GM23338 (cell line): Measurements from ENCODE around the gene ITFG1. TPM values are rescaled to one million over a fixed set of nuclear protein-coding genes. Genes with fewer than 3 reads are reported as not detected.

ENCODE experiments used
- ATAC-seq: fragments of 200-7000 bp; cut with Tn5 transposase; 3 replicates; pipeline ENCODE4 v1.9.1; 2020
- DNase-seq: peaks from one replicate; pipeline ENCODE4 v3.0.0-alpha.2; 2015; ENCODE audit warnings: low spot score
- H2AFZ ChIP-seq: fragments of 200-600 bp; sonication (generic); 2 replicates; pipeline ENCODE4 v1.8.0; 2016; ENCODE audit warnings: antibody characterized with exemption, mild to moderate bottlenecking, moderate library complexity
- H3F3A ChIP-seq: fragments of 200-600 bp; sonication (generic); replicated peaks from 2 replicates; pipeline ENCODE4 v1.8.0; 2017; ENCODE audit warnings: antibody characterized with exemption, mixed run types, low read depth
- H3K27ac ChIP-seq: fragments of 200-600 bp; sonication (generic); 2 replicates; pipeline ENCODE4 v1.6.1; 2016; ENCODE audit warnings: low read depth
- H3K27me3 ChIP-seq: fragments of 200-600 bp; sonication (generic); 2 replicates; pipeline ENCODE4 v1.8.0; 2016; ENCODE audit warnings: mild to moderate bottlenecking, mixed run types, moderate library complexity; ENCODE audit not compliant: insufficient read depth
- H3K36me3 ChIP-seq: fragments of 200-600 bp; sonication (generic); 2 replicates; pipeline ENCODE4 v1.8.0; 2016; ENCODE audit warnings: mild to moderate bottlenecking; ENCODE audit not compliant: insufficient read depth
- H3K4me1 ChIP-seq: fragments of 200-600 bp; sonication (generic); 2 replicates; pipeline ENCODE4 v1.8.0; 2016; ENCODE audit warnings: mild to moderate bottlenecking, moderate library complexity; ENCODE audit not compliant: insufficient read depth
- H3K4me2 ChIP-seq: fragments of 200-600 bp; sonication (generic); 2 replicates; pipeline ENCODE4 v1.7.1; 2017; ENCODE audit warnings: mixed run types
- H3K4me3 ChIP-seq: fragments of 200-600 bp; sonication (generic); 2 replicates; pipeline ENCODE4 v1.6.1; 2016; ENCODE audit warnings: mixed run types
- H3K79me2 ChIP-seq: fragments of 200-600 bp; sonication (generic); replicated peaks from 2 replicates; pipeline ENCODE4 v1.8.0; 2017; ENCODE audit warnings: mild to moderate bottlenecking; ENCODE audit not compliant: insufficient read depth
- H3K9me2 ChIP-seq: fragments of 200-600 bp; sonication (generic); 2 replicates; pipeline ENCODE4 v1.8.0; 2017; ENCODE audit not compliant: insufficient read depth
- H4K20me1 ChIP-seq: fragments of 200-600 bp; sonication (generic); replicated peaks from 2 replicates; pipeline ENCODE4 v1.8.0; 2017; ENCODE audit warnings: mild to moderate bottlenecking; ENCODE audit not compliant: insufficient read depth
- H3K27ac Mint-ChIP-seq: 2 replicates; pipeline ENCODE4 v1.8.0; 2020; ENCODE audit warnings: inconsistent platforms, mild to moderate bottlenecking, moderate library complexity, mixed read lengths
- H3K27me3 Mint-ChIP-seq: 3 replicates; pipeline ENCODE4 v1.8.0; 2022; ENCODE audit warnings: low read depth, mild to moderate bottlenecking, moderate library complexity, mixed read lengths, inconsistent platforms; ENCODE audit not compliant: insufficient read depth, poor library complexity
- H3K36me3 Mint-ChIP-seq: 3 replicates; pipeline ENCODE4 v1.8.0; 2021; ENCODE audit warnings: low read depth, mild to moderate bottlenecking, inconsistent platforms, moderate library complexity, mixed read lengths
- H3K4me1 Mint-ChIP-seq: 3 replicates; pipeline ENCODE4 v1.8.0; 2020; ENCODE audit warnings: mild to moderate bottlenecking, inconsistent platforms, mixed read lengths
- H3K4me3 Mint-ChIP-seq: 3 replicates; pipeline ENCODE4 v1.8.0; 2021; ENCODE audit warnings: moderate library complexity, mild to moderate bottlenecking, inconsistent platforms, mixed read lengths
- H3K9me3 Mint-ChIP-seq: 3 replicates; pipeline ENCODE4 v1.8.0; 2020; ENCODE audit warnings: moderate library complexity, mild to moderate bottlenecking, inconsistent platforms, mixed read lengths
- CTCF ChIP-seq, 2 experiments: fragments of 200-600 bp in 1 of 2; sonication (generic) in 1 of 2; conservative IDR thresholded peaks; 2 replicates each; pipeline versions ENCODE4 v1.5.1 to v1.6.1; 2016 to 2017; ENCODE audit warnings: antibody characterized with exemption in 2 of 2, low read depth in 2 of 2, mild to moderate bottlenecking in 2 of 2, moderate library complexity in 1 of 2
- EZH2 ChIP-seq: fragments of 200-600 bp; sonication (generic); IDR thresholded peaks from one replicate; pipeline ENCODE4 v1.8.0; 2017; ENCODE audit warnings: antibody characterized with exemption, mild to moderate bottlenecking, low read depth; ENCODE audit not compliant: unreplicated experiment
- EZH2phosphoT487 ChIP-seq: fragments of 200-600 bp; sonication (generic); IDR thresholded peaks from one replicate; pipeline ENCODE4 v1.8.1; 2018; ENCODE audit warnings: antibody characterized with exemption; ENCODE audit not compliant: unreplicated experiment
- NANOG ChIP-seq: IDR thresholded peaks from 2 replicates; pipeline ENCODE4 v1.6.1; 2016; ENCODE audit warnings: antibody characterized with exemption, borderline replicate concordance
- REST ChIP-seq: IDR thresholded peaks from one replicate; pipeline ENCODE4 v1.6.1; 2018; ENCODE audit warnings: antibody characterized with exemption; ENCODE audit not compliant: unreplicated experiment
- STAT1 ChIP-seq: IDR thresholded peaks from one replicate; pipeline ENCODE4 v1.6.1; 2016; ENCODE audit warnings: antibody characterized with exemption; ENCODE audit not compliant: unreplicated experiment
- ZNF114 ChIP-seq: fragments of 250-450 bp; sonication (Bioruptor Pico); IDR thresholded peaks from 2 replicates; pipeline ENCODE4 v1.5.0; 2020; ENCODE audit warnings: mild to moderate bottlenecking, moderate library complexity
- ZNF331 ChIP-seq: fragments of 250-450 bp; sonication (Bioruptor Pico); IDR thresholded peaks from 2 replicates; pipeline ENCODE4 v1.5.0; 2020; ENCODE audit warnings: low read depth, mild to moderate bottlenecking, moderate library complexity
- polyA plus RNA-seq: library from polyadenylated mRNA; unstranded; fragments of >200 nt; fragmentation: Nextera tagmentation; extraction: Ambion mirVana; gene quantifications from 2 replicates; pipeline ENCODE4 v1.2.1, GENCODE V29; 2016
- total RNA-seq: library from RNA; depleted of rRNA; stranded (reverse); fragments of >200 nt; shearing (Covaris generic); gene quantifications from 2 replicates; pipeline ENCODE4 v1.2.3, GENCODE V29; 2014
- TF ChIP-seq, protein P1 (sequence below): IDR thresholded peaks from 2 replicates; pipeline ENCODE4 v1.6.1; 2016; ENCODE audit warnings: antibody characterized with exemption
- TF ChIP-seq, protein P2 (sequence below): fragments of 250-450 bp; sonication (Bioruptor Pico); IDR thresholded peaks from 2 replicates; pipeline ENCODE4 v1.5.0; 2020; ENCODE audit warnings: mild to moderate bottlenecking, moderate library complexity

ITFG1 gene
- total and polyA plus RNA-seq, 2 experiments from 2014 or later = 18.5 to 26.9 TPM

DNA sequence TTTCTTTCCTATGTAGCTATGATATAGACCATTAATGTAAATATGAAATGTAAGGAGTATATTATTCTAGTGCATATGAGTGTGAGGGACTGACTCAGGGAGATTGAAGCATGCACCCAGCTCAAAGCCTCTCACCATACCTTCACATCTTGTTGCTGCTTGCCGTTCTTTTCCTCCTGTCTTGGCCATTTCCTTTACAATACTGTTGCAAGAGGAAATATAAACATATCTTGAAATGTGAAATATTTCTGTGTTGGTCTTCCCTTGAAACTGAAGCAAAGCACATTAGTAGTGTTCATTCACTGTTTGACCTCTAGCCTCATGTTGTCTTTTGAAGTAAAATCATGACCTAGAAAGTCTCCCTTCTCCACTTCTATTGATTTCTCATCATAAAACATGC is 46.8 kb upstream of the ITFG1 start (continued):
- TF ChIP-seq CTCF (conservative IDR thresholded peaks at IDR 0.05; ENCODE audit: low read depth in 2 of 2) (no peak), ZNF114 (CRISPR knock-in tag) (no peak), STAT1 (no peak), EZH2phosphoT487 (no peak), EZH2 (no peak)

- H3K4me2 ChIP-seq = no peak overlapping the region
- no peaks in the 10 kb centered on the region for H3K27me3 ChIP-seq
- no peak overlapping the region for H3K4me3 Mint-ChIP-seq
- H2AFZ ChIP-seq = no peak overlapping the region
- ATAC-seq (no peak), DNase-seq (no peak)
- peaks cover 7% of the 10 kb centered on the region; the same call in 2 of the 3 replicates for H3K4me1 Mint-ChIP-seq
- no peaks in the 10 kb centered on the region for H3K36me3 ChIP-seq
- H3K4me3 ChIP-seq = no peak overlapping the region
- H3K27me3 Mint-ChIP-seq = peaks cover 3% of the 10 kb centered on the region
- no peak overlapping the region for H3K27ac Mint-ChIP-seq
- H3K9me2 ChIP-seq = no peaks in the 10 kb centered on the region
- no peak overlapping the region for H3K27ac ChIP-seq
- H3K4me1 ChIP-seq = peaks cover 7% of the 10 kb centered on the region; the same call in 1 of the 2 replicates
- no peaks in the 10 kb centered on the region for H3F3A ChIP-seq
- no peaks in the 10 kb centered on the region for H3K79me2 ChIP-seq
- H3K9me3 Mint-ChIP-seq = no peaks in the 10 kb centered on the region
- H3K36me3 Mint-ChIP-seq = peaks cover 4% of the 10 kb centered on the region
- H4K20me1 ChIP-seq = no peaks in the 10 kb centered on the region
- TF ChIP-seq ZNF114 (CRISPR knock-in tag) (no peak), ZNF331 (CRISPR knock-in tag) (no peak), CTCF (conservative IDR thresholded peaks at IDR 0.05; ENCODE audit: low read depth in 2 of 2) (no peak), EZH2phosphoT487 (no peak), NANOG (no peak), REST (no peak)
- TF ChIP-seq, protein P1, sequence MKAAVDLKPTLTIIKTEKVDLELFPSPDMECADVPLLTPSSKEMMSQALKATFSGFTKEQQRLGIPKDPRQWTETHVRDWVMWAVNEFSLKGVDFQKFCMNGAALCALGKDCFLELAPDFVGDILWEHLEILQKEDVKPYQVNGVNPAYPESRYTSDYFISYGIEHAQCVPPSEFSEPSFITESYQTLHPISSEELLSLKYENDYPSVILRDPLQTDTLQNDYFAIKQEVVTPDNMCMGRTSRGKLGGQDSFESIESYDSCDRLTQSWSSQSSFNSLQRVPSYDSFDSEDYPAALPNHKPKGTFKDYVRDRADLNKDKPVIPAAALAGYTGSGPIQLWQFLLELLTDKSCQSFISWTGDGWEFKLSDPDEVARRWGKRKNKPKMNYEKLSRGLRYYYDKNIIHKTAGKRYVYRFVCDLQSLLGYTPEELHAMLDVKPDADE = no peak
- TF ChIP-seq, protein P2, sequence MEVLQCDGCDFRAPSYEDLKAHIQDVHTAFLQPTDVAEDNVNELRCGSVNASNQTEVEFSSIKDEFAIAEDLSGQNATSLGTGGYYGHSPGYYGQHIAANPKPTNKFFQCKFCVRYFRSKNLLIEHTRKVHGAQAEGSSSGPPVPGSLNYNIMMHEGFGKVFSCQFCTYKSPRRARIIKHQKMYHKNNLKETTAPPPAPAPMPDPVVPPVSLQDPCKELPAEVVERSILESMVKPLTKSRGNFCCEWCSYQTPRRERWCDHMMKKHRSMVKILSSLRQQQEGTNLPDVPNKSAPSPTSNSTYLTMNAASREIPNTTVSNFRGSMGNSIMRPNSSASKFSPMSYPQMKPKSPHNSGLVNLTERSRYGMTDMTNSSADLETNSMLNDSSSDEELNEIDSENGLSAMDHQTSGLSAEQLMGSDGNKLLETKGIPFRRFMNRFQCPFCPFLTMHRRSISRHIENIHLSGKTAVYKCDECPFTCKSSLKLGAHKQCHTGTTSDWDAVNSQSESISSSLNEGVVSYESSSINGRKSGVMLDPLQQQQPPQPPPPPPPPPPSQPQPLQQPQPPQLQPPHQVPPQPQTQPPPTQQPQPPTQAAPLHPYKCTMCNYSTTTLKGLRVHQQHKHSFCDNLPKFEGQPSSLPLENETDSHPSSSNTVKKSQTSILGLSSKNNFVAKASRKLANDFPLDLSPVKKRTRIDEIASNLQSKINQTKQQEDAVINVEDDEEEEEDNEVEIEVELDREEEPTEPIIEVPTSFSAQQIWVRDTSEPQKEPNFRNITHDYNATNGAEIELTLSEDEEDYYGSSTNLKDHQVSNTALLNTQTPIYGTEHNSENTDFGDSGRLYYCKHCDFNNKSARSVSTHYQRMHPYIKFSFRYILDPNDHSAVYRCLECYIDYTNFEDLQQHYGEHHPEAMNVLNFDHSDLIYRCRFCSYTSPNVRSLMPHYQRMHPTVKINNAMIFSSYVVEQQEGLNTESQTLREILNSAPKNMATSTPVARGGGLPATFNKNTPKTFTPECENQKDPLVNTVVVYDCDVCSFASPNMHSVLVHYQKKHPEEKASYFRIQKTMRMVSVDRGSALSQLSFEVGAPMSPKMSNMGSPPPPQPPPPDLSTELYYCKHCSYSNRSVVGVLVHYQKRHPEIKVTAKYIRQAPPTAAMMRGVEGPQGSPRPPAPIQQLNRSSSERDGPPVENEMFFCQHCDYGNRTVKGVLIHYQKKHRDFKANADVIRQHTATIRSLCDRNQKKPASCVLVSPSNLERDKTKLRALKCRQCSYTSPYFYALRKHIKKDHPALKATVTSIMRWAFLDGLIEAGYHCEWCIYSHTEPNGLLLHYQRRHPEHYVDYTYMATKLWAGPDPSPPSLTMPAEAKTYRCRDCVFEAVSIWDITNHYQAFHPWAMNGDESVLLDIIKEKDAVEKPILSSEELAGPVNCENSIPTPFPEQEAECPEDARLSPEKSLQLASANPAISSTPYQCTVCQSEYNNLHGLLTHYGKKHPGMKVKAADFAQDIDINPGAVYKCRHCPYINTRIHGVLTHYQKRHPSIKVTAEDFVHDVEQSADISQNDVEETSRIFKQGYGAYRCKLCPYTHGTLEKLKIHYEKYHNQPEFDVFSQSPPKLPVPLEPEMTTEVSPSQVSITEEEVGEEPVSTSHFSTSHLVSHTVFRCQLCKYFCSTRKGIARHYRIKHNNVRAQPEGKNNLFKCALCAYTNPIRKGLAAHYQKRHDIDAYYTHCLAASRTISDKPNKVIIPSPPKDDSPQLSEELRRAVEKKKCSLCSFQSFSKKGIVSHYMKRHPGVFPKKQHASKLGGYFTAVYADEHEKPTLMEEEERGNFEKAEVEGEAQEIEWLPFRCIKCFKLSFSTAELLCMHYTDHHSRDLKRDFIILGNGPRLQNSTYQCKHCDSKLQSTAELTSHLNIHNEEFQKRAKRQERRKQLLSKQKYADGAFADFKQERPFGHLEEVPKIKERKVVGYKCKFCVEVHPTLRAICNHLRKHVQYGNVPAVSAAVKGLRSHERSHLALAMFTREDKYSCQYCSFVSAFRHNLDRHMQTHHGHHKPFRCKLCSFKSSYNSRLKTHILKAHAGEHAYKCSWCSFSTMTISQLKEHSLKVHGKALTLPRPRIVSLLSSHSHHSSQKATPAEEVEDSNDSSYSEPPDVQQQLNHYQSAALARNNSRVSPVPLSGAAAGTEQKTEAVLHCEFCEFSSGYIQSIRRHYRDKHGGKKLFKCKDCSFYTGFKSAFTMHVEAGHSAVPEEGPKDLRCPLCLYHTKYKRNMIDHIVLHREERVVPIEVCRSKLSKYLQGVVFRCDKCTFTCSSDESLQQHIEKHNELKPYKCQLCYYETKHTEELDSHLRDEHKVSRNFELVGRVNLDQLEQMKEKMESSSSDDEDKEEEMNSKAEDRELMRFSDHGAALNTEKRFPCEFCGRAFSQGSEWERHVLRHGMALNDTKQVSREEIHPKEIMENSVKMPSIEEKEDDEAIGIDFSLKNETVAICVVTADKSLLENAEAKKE (CRISPR knock-in tag) = no peak
Measured at GRCh38 chr16:47506800-47507199, 45.9 kb upstream of the ITFG1 start.
